GM13976 (cell line): ENCODE measurements around the gene PHYHIPL.

ENCODE experiments used
- DNase-seq: peaks from one replicate; pipeline ENCODE4 v3.0.0; 2012; ENCODE audit warnings: low spot score
- CTCF ChIP-seq: IDR thresholded peaks from 2 replicates; pipeline ENCODE4 v1.5.1; 2012; ENCODE audit warnings: borderline replicate concordance, mild to moderate bottlenecking; ENCODE audit not compliant: insufficient read depth; ENCODE audit errors: extremely low read depth, missing control alignments, control extremely low read depth
- in situ Hi-C: fragments of 300-500 bp; cut with MboI; formaldehyde crosslinking; loops from one replicate; pipeline ENCODE4 v1.12.0; 2022; ENCODE audit warnings: low sequenced_read_pairs, mixed read lengths, inconsistent platforms; ENCODE audit not compliant: unreplicated experiment

The PHYHIPL gene

GRCh38 chr10:59176241-59177030, at the start of gene PHYHIPL:
TSS of gene PHYHIPL (plus strand) at chr10:59176643. CDS start at chr10:59176854, 211 bp downstream.
- no peak for TF ChIP-seq CTCF
- DNase-seq: peak; percentile 48
- in situ Hi-C loops: no loop called here

GRCh38 chr10:59126991-59127390, 49.5 kb upstream of the PHYHIPL start:
- no peak for DNase-seq
- in situ Hi-C loops: no loop called here
- TF ChIP-seq CTCF: no peak

- no peak for TF ChIP-seq CTCF
- in situ Hi-C loops: no loop called here
- no peak for DNase-seq
Observed at GRCh38 chr10:59127991-59128390, 48.5 kb upstream of the PHYHIPL start.

- in situ Hi-C loops: no loop called here
- no peak for DNase-seq
- no peak for TF ChIP-seq CTCF
Observed at GRCh38 chr10:59129867-59130266, 46.6 kb upstream of the PHYHIPL start.

- no peak for DNase-seq
- in situ Hi-C loops: no loop called here
- no peak for TF ChIP-seq CTCF
Observed at GRCh38 chr10:59131666-59132065, 44.8 kb upstream of the PHYHIPL start.

- in situ Hi-C loops: no loop called here
- TF ChIP-seq CTCF: no peak
- DNase-seq: no peak
Observed at GRCh38 chr10:59133841-59134593, 42.4 kb upstream of the PHYHIPL start.
